ENCODE measurements around the gene LRG1.

Gene LRG1

DNA sequence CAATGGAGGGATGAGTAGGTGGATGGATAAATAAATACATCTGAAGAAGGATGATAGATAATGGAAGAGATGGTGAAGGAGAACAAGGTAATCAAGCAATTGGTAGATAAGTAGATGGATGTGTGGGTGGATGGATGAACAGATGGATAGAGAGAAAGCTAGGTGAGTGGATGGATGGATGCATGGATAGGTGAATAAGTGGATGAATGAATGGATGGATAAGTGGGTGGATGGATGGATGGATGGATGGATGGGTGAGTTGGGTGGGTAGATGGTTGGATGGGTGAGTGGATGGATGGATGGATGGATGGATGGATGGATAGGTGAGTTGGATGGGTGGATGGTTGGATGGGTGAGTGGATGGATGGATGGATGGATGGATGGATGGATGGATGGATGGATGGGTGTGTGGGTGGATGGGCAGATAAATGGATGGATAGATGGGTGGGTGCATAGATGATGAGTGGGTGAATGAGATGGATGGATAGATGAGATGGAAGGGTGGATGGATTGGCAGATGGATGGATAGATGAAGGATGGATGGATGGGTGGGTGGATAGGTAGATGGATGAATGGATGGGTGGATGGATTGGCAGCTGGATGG lies 13.4 kb upstream of the LRG1 start:
- TF ChIP-seq, protein P1, sequence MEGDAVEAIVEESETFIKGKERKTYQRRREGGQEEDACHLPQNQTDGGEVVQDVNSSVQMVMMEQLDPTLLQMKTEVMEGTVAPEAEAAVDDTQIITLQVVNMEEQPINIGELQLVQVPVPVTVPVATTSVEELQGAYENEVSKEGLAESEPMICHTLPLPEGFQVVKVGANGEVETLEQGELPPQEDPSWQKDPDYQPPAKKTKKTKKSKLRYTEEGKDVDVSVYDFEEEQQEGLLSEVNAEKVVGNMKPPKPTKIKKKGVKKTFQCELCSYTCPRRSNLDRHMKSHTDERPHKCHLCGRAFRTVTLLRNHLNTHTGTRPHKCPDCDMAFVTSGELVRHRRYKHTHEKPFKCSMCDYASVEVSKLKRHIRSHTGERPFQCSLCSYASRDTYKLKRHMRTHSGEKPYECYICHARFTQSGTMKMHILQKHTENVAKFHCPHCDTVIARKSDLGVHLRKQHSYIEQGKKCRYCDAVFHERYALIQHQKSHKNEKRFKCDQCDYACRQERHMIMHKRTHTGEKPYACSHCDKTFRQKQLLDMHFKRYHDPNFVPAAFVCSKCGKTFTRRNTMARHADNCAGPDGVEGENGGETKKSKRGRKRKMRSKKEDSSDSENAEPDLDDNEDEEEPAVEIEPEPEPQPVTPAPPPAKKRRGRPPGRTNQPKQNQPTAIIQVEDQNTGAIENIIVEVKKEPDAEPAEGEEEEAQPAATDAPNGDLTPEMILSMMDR (IDR thresholded peaks at IDR 0.05; ENCODE audit: low read depth, low read length) = no peak

DNA sequence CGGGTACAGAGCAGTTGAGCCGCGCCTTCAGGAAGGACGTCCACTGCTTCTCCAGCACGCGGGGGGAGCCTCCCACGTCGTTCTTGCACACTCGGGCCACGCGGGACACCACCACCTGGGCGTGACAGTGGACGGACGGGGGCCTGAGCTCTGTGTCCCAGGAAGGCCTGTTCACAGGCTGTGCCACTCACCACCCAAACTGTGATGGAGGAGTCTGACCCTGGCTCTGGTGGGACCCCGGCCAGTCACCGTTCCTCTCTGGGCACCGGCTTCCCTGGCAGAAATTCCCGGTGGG lies 12.6 kb upstream of the LRG1 start:
- no peak for DNase-seq (ENCODE audit: extremely low read depth, low read depth)
- TF ChIP-seq, protein P1 (IDR thresholded peaks at IDR 0.05; ENCODE audit: low read depth, low read length) = no peak

More for the DNA sequence above, 13.4 kb upstream of the LRG1 start:
- no peak for DNase-seq (ENCODE audit: extremely low read depth, low read depth)

- no peak for DNase-seq (ENCODE audit: extremely low read depth, low read depth)
- TF ChIP-seq, protein P1 (IDR thresholded peaks at IDR 0.05; ENCODE audit: low read depth, low read length) = no peak
Observed at GRCh38 chr19:4550479-4551050, 10.7 kb upstream of the LRG1 start.

- DNase-seq (ENCODE audit: extremely low read depth, low read depth) = no peak
- TF ChIP-seq, protein P1 (IDR thresholded peaks at IDR 0.05; ENCODE audit: low read depth, low read length) = no peak
Observed at GRCh38 chr19:4550018-4550417, 10.2 kb upstream of the LRG1 start.

GRCh38 chr19:4548238-4548584 lies 8.4 kb upstream of the LRG1 start:
- no peak for DNase-seq (ENCODE audit: extremely low read depth, low read depth)
- TF ChIP-seq, protein P1 (IDR thresholded peaks at IDR 0.05; ENCODE audit: low read depth, low read length) = no peak

DNA sequence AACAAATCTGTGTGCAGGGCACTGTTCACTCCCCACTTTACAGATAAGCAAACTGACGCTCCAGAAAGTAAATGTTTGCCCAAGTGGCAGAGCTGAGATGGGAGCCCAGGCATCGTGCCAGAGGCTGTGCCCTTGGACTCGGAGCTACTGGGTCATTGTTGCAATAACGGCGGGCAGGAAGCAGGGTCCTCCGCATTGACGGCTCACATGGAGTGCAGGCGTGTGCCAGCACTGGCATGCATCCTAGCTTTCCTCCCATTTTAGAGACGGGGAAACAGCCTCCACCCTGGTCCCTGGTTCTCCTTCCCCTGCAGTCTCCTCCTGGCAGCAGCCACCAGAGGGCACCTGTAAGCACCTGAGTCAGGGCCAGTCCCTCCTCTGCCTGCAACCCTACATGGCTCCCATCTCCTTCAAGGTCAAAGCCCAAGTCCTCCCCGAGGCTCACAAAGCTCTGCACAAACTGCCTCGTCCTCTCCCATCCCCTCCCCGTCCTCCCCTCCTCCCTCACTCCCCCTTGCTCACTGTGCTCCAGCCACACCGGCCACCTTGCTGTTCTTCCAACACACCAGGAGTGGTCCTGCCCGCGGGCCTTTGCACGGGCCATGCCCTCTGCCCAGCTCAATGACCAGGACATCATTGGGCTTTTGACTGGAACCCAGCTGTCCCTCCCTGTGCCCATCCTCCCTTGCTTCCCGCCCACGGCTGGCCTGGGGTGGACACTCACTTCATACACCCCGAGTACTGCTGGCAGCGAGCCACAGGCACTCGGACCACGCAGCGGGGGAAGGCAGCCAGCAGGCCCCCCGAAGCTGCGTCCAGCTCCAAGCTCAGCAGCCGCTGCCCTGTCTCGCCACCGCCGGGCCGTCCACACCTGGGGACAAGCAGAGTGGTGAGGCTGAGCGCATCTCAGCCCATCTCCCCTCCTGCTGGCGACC lies 7.7 kb upstream of the LRG1 start:
- no peak for DNase-seq (ENCODE audit: extremely low read depth, low read depth)
- TF ChIP-seq, protein P1 (IDR thresholded peaks at IDR 0.05; ENCODE audit: low read depth, low read length) = peak; percentile 22

Data from AG09319 (cell line).